ENCODE data around the gene CLEC2A. TPM values are rescaled to one million over a fixed set of nuclear protein-coding genes. Genes with fewer than 3 reads are reported as not detected.

Gene CLEC2A
- total RNA-seq, 4 donors from 2014 or later, result not detected

DNA sequence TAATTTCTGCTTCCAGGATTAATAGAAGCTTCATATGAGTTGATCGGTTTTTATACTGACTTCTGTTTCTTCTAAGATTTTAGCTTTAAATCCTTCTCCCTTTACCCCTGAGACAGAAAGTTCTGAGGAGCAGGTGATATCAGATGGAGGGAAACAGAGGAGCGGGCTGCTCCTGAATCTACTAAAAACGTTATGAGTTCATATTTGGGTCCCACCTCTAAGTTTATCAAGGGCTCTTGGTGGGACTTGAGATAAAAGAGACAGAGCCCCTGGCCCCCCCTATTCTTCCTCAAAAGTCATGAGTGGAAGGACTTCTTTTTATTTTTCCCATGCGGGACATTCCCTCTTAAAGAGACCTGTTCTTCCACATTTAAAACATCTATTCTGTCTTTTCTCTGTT is 23.8 kb downstream of the CLEC2A start:
- ATAC-seq, result no peak
- in situ Hi-C loops (cut with MboI; ENCODE audit: low sequenced_read_pairs in 4 of 4) (no loop called here), intact Hi-C loops (cut with DNase I; ENCODE audit: low total_unique reads) (no loop called here)

GRCh38 chr12:9907769-9908168 is 24.4 kb downstream of the CLEC2A start:
- no peaks in the 10 kb centered on the region for H3K27me3 ChIP-seq
- no peaks in the 10 kb centered on the region for H3K9me3 ChIP-seq
- H3K4me1 ChIP-seq, result no peaks in the 10 kb centered on the region
- DNase-seq (no peak), ATAC-seq (no peak)
- in situ Hi-C loops (cut with MboI; ENCODE audit: low sequenced_read_pairs in 4 of 4) (no loop called here), intact Hi-C loops (cut with DNase I; ENCODE audit: low total_unique reads) (no loop called here)
- H3K4me3 ChIP-seq, result no peak overlapping the region
- no peak for TF ChIP-seq POLR2A (IDR thresholded peaks at IDR 0.05)
- TF ChIP-seq, protein P1, sequence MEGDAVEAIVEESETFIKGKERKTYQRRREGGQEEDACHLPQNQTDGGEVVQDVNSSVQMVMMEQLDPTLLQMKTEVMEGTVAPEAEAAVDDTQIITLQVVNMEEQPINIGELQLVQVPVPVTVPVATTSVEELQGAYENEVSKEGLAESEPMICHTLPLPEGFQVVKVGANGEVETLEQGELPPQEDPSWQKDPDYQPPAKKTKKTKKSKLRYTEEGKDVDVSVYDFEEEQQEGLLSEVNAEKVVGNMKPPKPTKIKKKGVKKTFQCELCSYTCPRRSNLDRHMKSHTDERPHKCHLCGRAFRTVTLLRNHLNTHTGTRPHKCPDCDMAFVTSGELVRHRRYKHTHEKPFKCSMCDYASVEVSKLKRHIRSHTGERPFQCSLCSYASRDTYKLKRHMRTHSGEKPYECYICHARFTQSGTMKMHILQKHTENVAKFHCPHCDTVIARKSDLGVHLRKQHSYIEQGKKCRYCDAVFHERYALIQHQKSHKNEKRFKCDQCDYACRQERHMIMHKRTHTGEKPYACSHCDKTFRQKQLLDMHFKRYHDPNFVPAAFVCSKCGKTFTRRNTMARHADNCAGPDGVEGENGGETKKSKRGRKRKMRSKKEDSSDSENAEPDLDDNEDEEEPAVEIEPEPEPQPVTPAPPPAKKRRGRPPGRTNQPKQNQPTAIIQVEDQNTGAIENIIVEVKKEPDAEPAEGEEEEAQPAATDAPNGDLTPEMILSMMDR (IDR thresholded peaks at IDR 0.05 in 4 of 5, conservative IDR thresholded peaks at IDR 0.05 in 1 of 5), result no peak
- H3K27ac ChIP-seq, result no peak overlapping the region
- H3K36me3 ChIP-seq, result no peaks in the 10 kb centered on the region

More for the DNA sequence above, 23.8 kb downstream of the CLEC2A start:
- no peak overlapping the region for H3K4me3 ChIP-seq
- no peak overlapping the region for H3K27ac ChIP-seq
- H3K9me3 ChIP-seq, result no peaks in the 10 kb centered on the region
- H3K27me3 ChIP-seq, result no peaks in the 10 kb centered on the region
- DNase-seq, result no peak
- no peak for TF ChIP-seq POLR2A (IDR thresholded peaks at IDR 0.05)
- TF ChIP-seq, protein P1 (IDR thresholded peaks at IDR 0.05 in 4 of 5, conservative IDR thresholded peaks at IDR 0.05 in 1 of 5), result no peak
- no peaks in the 10 kb centered on the region for H3K36me3 ChIP-seq
- no peaks in the 10 kb centered on the region for H3K4me1 ChIP-seq

DNA sequence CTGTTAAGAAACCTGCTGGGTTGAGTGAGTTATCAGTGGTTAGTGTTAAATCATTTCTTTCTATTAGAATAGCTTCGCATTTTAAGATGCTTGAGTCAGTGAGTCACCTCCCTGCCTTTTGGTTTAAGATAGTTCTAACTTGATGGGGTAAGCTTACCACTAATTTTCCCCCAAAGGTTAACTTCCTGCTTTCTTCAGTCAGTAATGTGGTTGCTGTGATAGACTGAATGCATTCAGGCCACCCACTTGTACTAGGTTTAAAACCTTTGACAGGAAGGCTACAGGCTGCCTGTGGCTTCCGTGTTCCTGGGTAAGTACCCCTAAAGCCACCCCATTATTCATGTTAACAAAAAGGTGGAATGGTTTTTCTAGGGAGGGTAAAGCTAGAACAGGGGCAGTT is 25.3 kb downstream of the CLEC2A start:
- H3K27ac ChIP-seq, result no peak overlapping the region
- H3K27me3 ChIP-seq, result no peaks in the 10 kb centered on the region
- intact Hi-C loops (cut with DNase I; ENCODE audit: low total_unique reads) (no loop called here), in situ Hi-C loops (cut with MboI; ENCODE audit: low sequenced_read_pairs in 4 of 4) (no loop called here)
- no peaks in the 10 kb centered on the region for H3K36me3 ChIP-seq
- no peaks in the 10 kb centered on the region for H3K9me3 ChIP-seq
- DNase-seq (no peak), ATAC-seq (no peak)
- H3K4me1 ChIP-seq, result no peaks in the 10 kb centered on the region
- no peak overlapping the region for H3K4me3 ChIP-seq
- TF ChIP-seq, protein P1 (IDR thresholded peaks at IDR 0.05 in 4 of 5, conservative IDR thresholded peaks at IDR 0.05 in 1 of 5), result no peak
- no peak for TF ChIP-seq POLR2A (IDR thresholded peaks at IDR 0.05)

DNA sequence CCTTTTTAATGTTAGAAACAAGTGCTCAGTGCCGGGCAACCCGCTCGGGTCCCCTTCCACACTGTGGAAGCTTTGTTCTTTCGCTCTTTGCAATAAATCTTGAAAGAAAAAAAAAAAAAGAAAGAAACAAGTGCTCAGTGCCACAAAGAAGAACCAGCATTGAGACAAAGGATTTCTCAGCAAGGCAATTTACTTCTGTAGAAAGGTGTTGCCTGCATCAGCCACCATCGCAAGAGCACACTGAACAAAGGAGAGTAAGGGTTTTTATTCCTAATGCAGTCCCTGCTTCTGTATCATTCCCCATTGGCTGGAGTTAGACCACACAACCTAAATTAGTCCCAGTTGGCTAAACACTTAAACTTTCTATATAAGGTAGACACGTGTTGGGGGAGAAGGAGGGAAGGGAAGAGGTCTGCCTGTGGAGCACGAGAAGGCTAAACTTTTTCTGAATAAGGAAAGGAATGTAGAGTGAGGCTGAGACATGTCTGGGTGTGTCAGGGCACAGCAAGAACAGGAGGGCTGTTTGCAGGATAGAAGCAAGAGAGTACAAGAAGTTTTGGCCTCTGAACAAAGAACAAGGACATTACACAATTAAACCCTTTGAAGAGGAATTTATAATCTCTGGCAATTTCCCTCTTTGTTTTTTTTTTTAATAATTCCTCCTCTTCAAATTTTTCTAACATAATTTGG is 29.5 kb downstream of the CLEC2A start:
- in situ Hi-C loops (cut with MboI; ENCODE audit: low sequenced_read_pairs in 4 of 4) (no loop called here), intact Hi-C loops (cut with DNase I; ENCODE audit: low total_unique reads) (no loop called here)
- TF ChIP-seq, protein P1 (IDR thresholded peaks at IDR 0.05 in 4 of 5, conservative IDR thresholded peaks at IDR 0.05 in 1 of 5), result no peak
- TF ChIP-seq POLR2A (IDR thresholded peaks at IDR 0.05), result no peak
- Histone ChIP-seq H3K27ac (no peak overlapping the region), H3K27me3 (no peaks in the 10 kb centered on the region), H3K4me1 (no peaks in the 10 kb centered on the region), H3K9me3 (no peaks in the 10 kb centered on the region), H3K36me3 (no peaks in the 10 kb centered on the region), H3K4me3 (no peak overlapping the region)
- ATAC-seq (no peak), DNase-seq (no peak)

- DNase-seq (no peak), ATAC-seq (no peak)
- intact Hi-C loops (cut with DNase I; ENCODE audit: low total_unique reads), result no loop called here
- Histone ChIP-seq H3K36me3 (no peaks in the 10 kb centered on the region), H3K4me1 (no peaks in the 10 kb centered on the region), H3K9me3 (no peaks in the 10 kb centered on the region), H3K27ac (no peak overlapping the region), H3K4me3 (no peak overlapping the region), H3K27me3 (no peaks in the 10 kb centered on the region)
- TF ChIP-seq, protein P1 (IDR thresholded peaks at IDR 0.05 in 4 of 5, conservative IDR thresholded peaks at IDR 0.05 in 1 of 5), result no peak
- no peak for TF ChIP-seq POLR2A (IDR thresholded peaks at IDR 0.05)
- in situ Hi-C loops (cut with MboI; ENCODE audit: low sequenced_read_pairs in 4 of 4), result no loop called here
These were observed 31.2 kb downstream of the CLEC2A start for GRCh38 chr12:9900930-9901329.
